ENCODE data around the gene PRDM5.

GRCh38 chr4:120855307-120856001 is 67.1 kb downstream of the PRDM5 start:
- TF ChIP-seq CTCF (conservative IDR thresholded peaks at IDR 0.05 in 1 of 2, IDR thresholded peaks at IDR 0.05 in 1 of 2; ENCODE audit: low read depth in 1 of 2, low read length in 2 of 2) (no peak), EZH2 (IDR thresholded peaks at IDR 0.05; ENCODE audit: low read length, missing control alignments) (no peak)

Data from fibroblast of lung (primary cell).